Psoas muscle (tissue), 8 donors: ENCODE results near the gene ZNF667. TPM values are rescaled to one million over a fixed set of nuclear protein-coding genes. Genes with fewer than 3 reads are reported as not detected.

Source experiments
- ATAC-seq, 4 donors: fragments of 200-7000 bp; cut with Tn5 transposase; one replicate each; pipeline ENCODE4 v1.9.1; 2020; ENCODE audit warnings: moderate library complexity in 3 of 4, mild to moderate bottlenecking in 2 of 4
- DNase-seq, 2 donors: peaks; one replicate each; pipeline ENCODE4 v3.0.0-alpha.2; 2020
- H3K27ac ChIP-seq: fragments of 200-600 bp; one replicate; pipeline ENCODE4 v1.8.0; 2022
- H3K27me3 ChIP-seq, 3 donors: fragments of 200-600 bp in 1 of 3; one replicate each; pipeline versions ENCODE4 v1.6.1 to v1.8.0; 2013 to 2022; ENCODE audit warnings: low read length in 2 of 3, mild to moderate bottlenecking in 2 of 3, moderate library complexity in 1 of 3; ENCODE audit not compliant: insufficient read depth in 3 of 3
- H3K36me3 ChIP-seq, 2 donors: fragments of 200-600 bp in 1 of 2; one replicate each; pipeline versions ENCODE4 v1.6.1 to v1.8.0; 2013 to 2022; ENCODE audit warnings: low read depth in 1 of 2, mild to moderate bottlenecking in 1 of 2, moderate library complexity in 1 of 2; ENCODE audit not compliant: insufficient read depth in 1 of 2
- H3K4me1 ChIP-seq: fragments of 200-600 bp; one replicate; pipeline ENCODE4 v1.8.0; 2022
- H3K4me3 ChIP-seq: fragments of 200-600 bp; one replicate; pipeline ENCODE4 v1.8.0; 2022; ENCODE audit warnings: mild to moderate bottlenecking
- H3K9me3 ChIP-seq: fragments of 200-600 bp; one replicate; pipeline ENCODE4 v1.8.0; 2022
- CTCF ChIP-seq: fragments of 200-600 bp; IDR thresholded peaks from one replicate; pipeline ENCODE4 v1.8.0; 2022; ENCODE audit warnings: antibody characterized with exemption
- WGBS, 3 donors: extraction: QIAGEN DNeasy Blood & Tissue Kit; methylation state at CpG; one replicate each; pipeline versions ENCODE4 v1.1.6 to v1.1.7; 2013; 5-methylcytosine and 5-hydroxymethylcytosine counted together
- intact Hi-C, 2 donors: fragments of 100-400 bp; cut with DNase I; formaldehyde crosslinking; loops; one replicate each; pipeline versions ENCODE4 v1.11.0 to v1.14.2; 2022
- polyA plus RNA-seq, 3 donors: library from polyadenylated mRNA; stranded (reverse); fragments of 200-250 nt; gene quantifications; one replicate each; pipeline ENCODE4 v1.2.3, GENCODE V29; 2013
- total RNA-seq, 4 donors: library from RNA; stranded (reverse); fragmentation: NEBNext Ultra II Directional in 2 of 4; extraction: Animal tissue kit (Norgen Biotek cat#: 25700) in 2 of 4; gene quantifications; one replicate each; pipeline versions ENCODE4 v1.2.1 to v1.2.4, GENCODE V29; 2021 to 2023
- donor health status: healthy with polysubstance abuse.
- donor health status: DM: no; HTN: no; CAD: no; lungs with moderate emphysema.
- donor health status: Bipolar disorder and iron deficiency.
- donor health status: healthy.
- donor health status: DM: yes; HTN: yes; CAD: no.
- donor health status: DM: no; HTN: no; CAD: no.
- donor health status: DM: no; HTN: no; CAD: no.
- donor health status: DM: yes; HTN: yes; CAD: no.

Gene ZNF667
- total and polyA plus RNA-seq, 7 donors = 0.90 to 5.1 (median 1.7) TPM

- Histone ChIP-seq H3K4me3 (no peak overlapping the region), H3K9me3 (peaks cover 35% of the 10 kb centered on the region), H3K4me1 (no peaks in the 10 kb centered on the region), H3K36me3 (peaks cover 7 to 21% of the 10 kb centered on the region in 2 donors), H3K27me3 (no peaks in the 10 kb centered on the region), H3K27ac (no peak overlapping the region)
- TF ChIP-seq CTCF = no peak
- DNase-seq = no peak
- intact Hi-C loops = no loop called here
- 52 to 60% (median 56%) methylated on average over 3 of the region's 3 CpGs for WGBS, 3 donors
- ATAC-seq = no peak
These were observed 2.8 kb downstream of the ZNF667 start for GRCh38 chr19:56474308-56474707.

- no peak for DNase-seq
- peaks cover 85% of the 10 kb centered on the region for H3K9me3 ChIP-seq
- no peak for TF ChIP-seq CTCF
- intact Hi-C loops = loop anchor here in 1 of 2 donors (5.0 kb wide), 1 partner anchor 1221 kb away; no protein-coding TSS in a partner anchor
- H3K27me3 ChIP-seq = no peaks in the 10 kb centered on the region
- WGBS, 3 donors = 97 to 98% (median 98%) methylated on average over 8 of the region's 8 CpGs
- H3K27ac ChIP-seq = no peak overlapping the region
- no peak for ATAC-seq
- H3K4me1 ChIP-seq = no peaks in the 10 kb centered on the region
- H3K4me3 ChIP-seq = no peak overlapping the region
- peaks cover 9 to 15% of the 10 kb centered on the region in 2 donors for H3K36me3 ChIP-seq
These were observed 35.8 kb downstream of the ZNF667 start for GRCh38 chr19:56441206-56441792.

GRCh38 chr19:56423985-56424353, 53.2 kb downstream of the ZNF667 start:
- no peak for ATAC-seq
- H3K9me3 ChIP-seq = peaks cover 100% of the 10 kb centered on the region
- DNase-seq = no peak
- H3K4me1 ChIP-seq = no peaks in the 10 kb centered on the region
- H3K27ac ChIP-seq = no peak overlapping the region
- intact Hi-C loops = no loop called here
- 87 to 100% (median 93%) methylated on average over 1 of the region's 1 CpG for WGBS, 3 donors
- no peaks in the 10 kb centered on the region for H3K27me3 ChIP-seq
- H3K4me3 ChIP-seq = no peak overlapping the region
- TF ChIP-seq CTCF = no peak
- H3K36me3 ChIP-seq = peaks cover 10 to 17% of the 10 kb centered on the region in 2 donors

- intact Hi-C loops = no loop called here
- no peak for ATAC-seq
- 92 to 99% (median 96%) methylated on average over 5 of the region's 5 CpGs for WGBS, 3 donors
- Histone ChIP-seq H3K36me3 (peaks cover 10 to 22% of the 10 kb centered on the region in 2 donors), H3K27me3 (no peaks in the 10 kb centered on the region), H3K9me3 (peaks cover 100% of the 10 kb centered on the region), H3K4me1 (no peaks in the 10 kb centered on the region), H3K27ac (no peak overlapping the region), H3K4me3 (no peak overlapping the region)
- no peak for DNase-seq
- TF ChIP-seq CTCF = no peak
These were observed 53.7 kb downstream of the ZNF667 start for GRCh38 chr19:56423276-56423984.
